GM12865 (cell line): Measurements from ENCODE around the gene ARHGAP5.

ENCODE experiments used
- DNase-seq: peaks from one replicate; pipeline ENCODE4 v3.0.0; 2010; ENCODE audit warnings: low read depth
- H3K4me3 ChIP-seq: 2 replicates; pipeline ENCODE4 v1.5.1; 2011; ENCODE audit warnings: mild to moderate bottlenecking, low read depth, low read length, control low read depth
- TF ChIP-seq, protein P1 (sequence below): IDR thresholded peaks from 2 replicates; pipeline ENCODE4 v1.5.1; 2011; ENCODE audit warnings: low read length, control low read depth, low read depth, inconsistent platforms; ENCODE audit not compliant: insufficient read depth; ENCODE audit errors: missing control alignments

Gene ARHGAP5

DNA sequence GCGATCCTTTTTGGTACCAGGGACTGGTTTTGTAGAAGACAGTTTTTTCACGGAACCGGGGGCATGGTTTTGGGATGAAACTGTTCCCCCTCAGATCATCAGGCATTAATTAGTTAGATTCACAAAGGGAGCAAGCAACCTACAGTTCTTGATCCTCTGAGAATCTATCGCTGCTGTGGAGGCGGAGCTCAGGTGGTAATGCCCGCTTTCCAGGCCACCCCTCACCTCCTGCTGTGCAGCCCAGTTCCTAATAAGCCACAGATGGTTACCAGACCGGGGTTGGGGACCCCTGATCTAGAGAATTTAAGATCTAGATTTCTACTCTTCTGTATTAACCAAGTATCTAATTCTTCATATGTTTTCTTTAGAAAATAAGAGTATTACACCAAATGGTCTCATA, 4.8 kb downstream of the ARHGAP5 start:
- TF ChIP-seq, protein P1, sequence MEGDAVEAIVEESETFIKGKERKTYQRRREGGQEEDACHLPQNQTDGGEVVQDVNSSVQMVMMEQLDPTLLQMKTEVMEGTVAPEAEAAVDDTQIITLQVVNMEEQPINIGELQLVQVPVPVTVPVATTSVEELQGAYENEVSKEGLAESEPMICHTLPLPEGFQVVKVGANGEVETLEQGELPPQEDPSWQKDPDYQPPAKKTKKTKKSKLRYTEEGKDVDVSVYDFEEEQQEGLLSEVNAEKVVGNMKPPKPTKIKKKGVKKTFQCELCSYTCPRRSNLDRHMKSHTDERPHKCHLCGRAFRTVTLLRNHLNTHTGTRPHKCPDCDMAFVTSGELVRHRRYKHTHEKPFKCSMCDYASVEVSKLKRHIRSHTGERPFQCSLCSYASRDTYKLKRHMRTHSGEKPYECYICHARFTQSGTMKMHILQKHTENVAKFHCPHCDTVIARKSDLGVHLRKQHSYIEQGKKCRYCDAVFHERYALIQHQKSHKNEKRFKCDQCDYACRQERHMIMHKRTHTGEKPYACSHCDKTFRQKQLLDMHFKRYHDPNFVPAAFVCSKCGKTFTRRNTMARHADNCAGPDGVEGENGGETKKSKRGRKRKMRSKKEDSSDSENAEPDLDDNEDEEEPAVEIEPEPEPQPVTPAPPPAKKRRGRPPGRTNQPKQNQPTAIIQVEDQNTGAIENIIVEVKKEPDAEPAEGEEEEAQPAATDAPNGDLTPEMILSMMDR = no peak
- H3K4me3 ChIP-seq = no peak overlapping the region
- DNase-seq = no peak

DNA sequence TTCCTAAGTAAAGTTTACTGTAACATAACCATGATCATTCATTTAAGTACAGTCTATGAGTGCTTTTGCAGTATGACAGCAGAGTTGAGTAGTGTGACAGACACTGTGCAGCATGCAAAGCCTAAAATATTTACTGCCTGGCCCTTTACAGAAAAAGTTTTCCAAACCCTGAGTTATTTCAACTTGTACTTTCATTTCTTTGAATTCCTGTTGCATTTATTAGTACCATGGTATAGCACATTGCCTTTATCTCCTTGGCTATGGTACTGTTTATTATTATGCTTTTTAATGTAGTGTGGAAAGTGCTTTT, 6.2 kb downstream of the ARHGAP5 start:
- no peak for DNase-seq
- TF ChIP-seq, protein P1 = no peak
- no peak overlapping the region for H3K4me3 ChIP-seq

DNA sequence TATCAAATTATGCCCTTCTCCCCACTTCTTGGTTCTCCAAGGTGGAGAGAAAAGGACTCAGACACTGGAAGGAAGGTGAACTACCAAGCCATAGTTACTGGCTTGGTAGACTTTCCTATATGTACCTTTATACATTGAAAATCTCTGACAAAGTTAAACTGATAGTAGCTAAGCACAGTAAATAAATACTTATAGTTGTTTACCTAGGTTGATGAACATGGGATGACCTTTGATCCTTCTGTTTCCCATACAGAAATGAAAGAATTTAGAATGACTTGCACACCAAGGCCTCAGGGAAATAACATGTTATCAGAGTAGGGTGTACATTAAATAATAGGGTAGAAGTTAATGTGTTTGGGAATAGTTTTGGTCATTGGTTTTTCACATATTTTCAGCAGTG, 6.7 kb downstream of the ARHGAP5 start:
- no peak for DNase-seq
- TF ChIP-seq, protein P1 = no peak
- no peak overlapping the region for H3K4me3 ChIP-seq

DNA sequence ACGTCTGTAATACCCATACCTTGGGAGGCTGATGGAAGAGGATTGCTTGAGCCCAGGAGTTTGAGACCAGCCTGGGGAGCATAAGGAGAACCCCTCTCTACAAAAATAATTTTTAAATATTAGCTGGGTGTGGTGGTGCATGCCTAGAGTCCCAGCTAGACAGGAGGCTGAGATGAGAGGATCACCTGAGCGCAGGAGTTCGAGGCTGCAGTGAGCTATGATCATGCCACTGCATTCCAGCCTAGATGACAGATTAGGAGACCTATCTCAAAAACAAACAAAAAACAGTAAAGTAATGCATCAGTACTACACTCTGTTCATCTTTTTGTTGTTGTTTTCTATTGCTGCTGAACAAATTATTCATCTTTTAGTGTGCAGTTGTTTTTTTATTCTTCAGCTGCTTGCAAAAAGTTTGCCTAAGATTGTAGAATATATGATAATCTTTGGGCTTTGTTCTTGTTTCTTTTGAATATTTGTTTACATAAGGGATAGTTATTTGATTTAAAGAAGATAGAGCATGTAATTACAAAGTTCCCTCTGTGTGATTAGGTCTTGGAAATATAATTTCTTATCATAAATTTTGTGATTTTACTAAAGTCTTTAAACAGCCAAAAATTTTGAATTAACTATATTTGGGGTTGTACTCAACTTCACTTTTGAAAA, 8.2 kb downstream of the ARHGAP5 start:
- DNase-seq = no peak

DNA sequence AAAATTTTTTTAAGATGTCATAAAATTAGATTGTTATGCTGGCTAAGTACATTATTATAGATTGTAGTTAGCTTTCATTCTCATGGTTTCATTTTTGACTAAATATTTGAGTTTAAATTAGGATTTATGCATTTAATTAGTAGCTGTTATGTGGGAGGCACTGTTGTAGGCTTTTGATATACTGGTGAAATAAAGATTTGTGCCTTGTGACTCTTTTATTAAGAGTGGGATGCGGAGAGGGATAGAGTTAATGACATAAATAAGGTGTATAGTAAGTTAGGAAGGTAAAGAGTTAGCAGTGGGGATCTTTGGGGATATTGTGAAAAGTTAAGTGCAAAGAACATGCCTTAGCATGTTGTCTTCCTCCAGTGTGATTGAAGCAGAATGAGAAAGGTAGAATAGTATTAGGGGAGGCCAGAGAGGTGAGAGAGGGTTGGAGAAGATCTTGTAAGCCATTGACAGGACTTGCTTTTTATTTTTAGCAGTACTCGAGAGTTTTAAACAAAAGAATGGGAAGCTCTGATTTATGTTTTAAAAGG, 8.8 kb downstream of the ARHGAP5 start:
- TF ChIP-seq, protein P1 = no peak
- no peak overlapping the region for H3K4me3 ChIP-seq
- no peak for DNase-seq

More for the DNA sequence above, 8.2 kb downstream of the ARHGAP5 start:
- TF ChIP-seq, protein P1 = no peak
- H3K4me3 ChIP-seq = no peak overlapping the region

DNA sequence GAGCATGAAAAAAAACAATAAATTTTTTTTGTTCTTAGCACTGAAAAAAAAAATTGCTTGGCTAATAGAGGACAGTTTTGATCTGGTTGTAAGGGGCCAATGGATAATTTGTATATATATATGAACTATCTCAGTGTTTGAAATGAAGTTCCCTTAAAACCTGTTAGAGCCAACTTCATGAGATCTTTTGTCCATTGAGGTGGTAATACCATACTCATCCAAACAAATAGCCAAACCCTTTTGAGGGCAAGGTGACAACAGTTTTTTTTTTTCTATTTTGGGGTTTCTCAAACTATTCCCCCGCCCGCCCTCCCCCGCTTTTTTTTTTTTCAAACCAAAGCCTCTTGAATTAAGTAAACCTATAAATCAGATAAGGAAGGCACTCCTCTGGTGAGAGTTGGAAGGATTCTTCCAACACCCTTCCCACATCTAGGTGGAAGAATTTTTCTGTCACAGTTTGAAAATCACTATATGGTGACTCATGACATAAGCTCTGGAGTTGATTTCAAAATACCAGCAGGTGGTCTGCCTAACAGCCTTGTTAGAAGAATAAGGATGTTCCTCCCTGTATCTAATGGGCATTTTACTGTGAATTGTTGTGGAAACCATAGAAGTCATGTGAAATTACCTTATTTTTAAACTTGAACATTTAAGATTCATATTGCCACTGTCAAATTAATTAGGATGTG, 10.2 kb downstream of the ARHGAP5 start:
- TF ChIP-seq, protein P1 = no peak
- no peak for DNase-seq
- H3K4me3 ChIP-seq = no peak overlapping the region

DNA sequence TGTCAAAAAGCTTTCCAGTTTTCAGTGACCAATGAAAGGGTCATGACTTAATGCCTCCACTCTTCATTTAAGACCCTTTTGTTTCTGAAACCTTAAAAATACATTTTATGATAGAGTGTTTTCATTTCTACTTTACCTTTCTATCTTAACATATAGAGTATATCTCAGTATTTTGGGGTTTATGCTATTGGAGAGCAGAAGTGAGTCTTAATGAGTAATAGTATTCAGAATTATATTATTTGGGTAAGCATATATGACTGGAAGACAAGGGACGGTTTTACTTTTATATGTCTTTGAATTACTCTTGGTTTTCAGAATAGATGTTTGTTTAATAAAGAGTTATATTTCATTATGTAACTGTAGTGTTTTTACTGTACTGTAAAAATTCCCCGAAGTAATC, 10.8 kb downstream of the ARHGAP5 start:
- DNase-seq = no peak
- TF ChIP-seq, protein P1 = no peak
- no peak overlapping the region for H3K4me3 ChIP-seq
